A549 treated with CpdA at 1 μM for 4 hours (cell line): ENCODE measurements around the gene STOX2. TPM values are rescaled to one million over a fixed set of nuclear protein-coding genes. Genes with fewer than 3 reads are reported as not detected.

Source experiments
- total RNA-seq: library from RNA; stranded (reverse); fragments of 200-300 nt; extraction: Qiagen RNA extraction; gene quantifications from 5 replicates; pipeline ENCODE4 v1.2.3, GENCODE V29; 2022; ENCODE audit warnings: low read depth

Gene STOX2
- 2.1 to 3.5 TPM (median 2.5 TPM) in 5 replicates for total RNA-seq

GRCh38 chr4:183905081-183905592 is at the start of gene STOX2:
STOX2 (plus strand) TSS chr4:183905307; CDS start chr4:183906791, 1,484 bp downstream.

Other genes with a start within 250 kb of the STOX2 start
- gene RWDD4, start 246.1 kb upstream of the STOX2 start, total RNA-seq: 17.5 to 22.2 TPM (median 18.9 TPM) in 5 replicates
- 8.6 to 19.8 TPM (median 10.5 TPM) in 5 replicates for gene TRAPPC11, start 246.0 kb upstream of the STOX2 start, total RNA-seq